ENCODE data around the gene ZBTB37. TPM values are rescaled to one million over a fixed set of nuclear protein-coding genes. Genes with fewer than 3 reads are reported as not detected.

The ZBTB37 gene
- total and polyA plus RNA-seq, 9 of the 15 experiments (the other 6 are each of a cell fraction or from before 2014, with no cell fraction given): 1.3 to 13.9 (median 5.4) TPM

DNA sequence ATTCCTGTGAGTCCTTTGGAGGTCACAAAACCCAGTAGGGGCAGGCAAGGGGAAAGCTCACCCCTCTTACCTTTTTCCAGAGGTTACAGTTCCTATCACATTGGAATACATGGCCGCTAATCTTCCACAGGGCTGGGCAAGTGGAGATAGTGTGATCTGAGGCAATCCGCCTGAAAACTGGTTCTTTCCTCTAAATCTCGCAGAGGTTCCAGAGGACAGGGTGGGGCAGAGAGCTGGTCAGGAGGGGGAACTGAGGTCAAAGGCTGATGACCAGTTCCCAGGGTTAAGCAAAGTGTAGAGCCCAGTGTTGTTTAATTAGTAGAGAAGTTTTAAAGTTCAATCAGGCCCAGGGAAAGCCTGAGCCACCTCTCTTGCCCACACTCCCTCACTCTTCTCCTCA lies 49.0 kb downstream of the ZBTB37 start, which contains the start of gene SERPINC1 (continued):
- TF ChIP-seq RFX5 (IDR thresholded peaks at IDR 0.05; ENCODE audit: low read depth, low read length) (no peak), MBD2 (IDR thresholded peaks at IDR 0.05; ENCODE audit: borderline replicate concordance, low read depth) (no peak), ZNF766 (CRISPR knock-in tag; conservative IDR thresholded peaks at IDR 0.05) (0 out of 2 replicates have a peak, but pooled peaks have one; percentile 26), XRCC5 (IDR thresholded peaks at IDR 0.05; ENCODE audit: low read depth, low read length) (no peak), E2F3 (CRISPR knock-in tag; IDR thresholded peaks at IDR 0.05) (no peak), LCOR (CRISPR knock-in tag; IDR thresholded peaks at IDR 0.05) (no peak), PRPF4 (IDR thresholded peaks at IDR 0.05; ENCODE audit: insufficient read depth, low read depth, low read length, poor library complexity, severe bottlenecking) (no peak), FOXK1 (CRISPR knock-in tag; IDR thresholded peaks at IDR 0.05; ENCODE audit: borderline replicate concordance) (no peak), NFYB (IDR thresholded peaks at IDR 0.05; ENCODE audit: extremely low read depth, insufficient read length) (no peak), ZNF143 (CRISPR knock-in tag; IDR thresholded peaks at IDR 0.05) (no peak), POLR2AphosphoS2 (IDR thresholded peaks at IDR 0.05; ENCODE audit: low read length) (no peak), RFX7 (CRISPR knock-in tag; IDR thresholded peaks at IDR 0.05) (no peak), ARID1B (IDR thresholded peaks at IDR 0.05) (peak; percentile 37; the same call in 1 of the 2 replicates), NCOR1 (IDR thresholded peaks at IDR 0.05) (no peak)
- TF ChIP-seq, protein P1, sequence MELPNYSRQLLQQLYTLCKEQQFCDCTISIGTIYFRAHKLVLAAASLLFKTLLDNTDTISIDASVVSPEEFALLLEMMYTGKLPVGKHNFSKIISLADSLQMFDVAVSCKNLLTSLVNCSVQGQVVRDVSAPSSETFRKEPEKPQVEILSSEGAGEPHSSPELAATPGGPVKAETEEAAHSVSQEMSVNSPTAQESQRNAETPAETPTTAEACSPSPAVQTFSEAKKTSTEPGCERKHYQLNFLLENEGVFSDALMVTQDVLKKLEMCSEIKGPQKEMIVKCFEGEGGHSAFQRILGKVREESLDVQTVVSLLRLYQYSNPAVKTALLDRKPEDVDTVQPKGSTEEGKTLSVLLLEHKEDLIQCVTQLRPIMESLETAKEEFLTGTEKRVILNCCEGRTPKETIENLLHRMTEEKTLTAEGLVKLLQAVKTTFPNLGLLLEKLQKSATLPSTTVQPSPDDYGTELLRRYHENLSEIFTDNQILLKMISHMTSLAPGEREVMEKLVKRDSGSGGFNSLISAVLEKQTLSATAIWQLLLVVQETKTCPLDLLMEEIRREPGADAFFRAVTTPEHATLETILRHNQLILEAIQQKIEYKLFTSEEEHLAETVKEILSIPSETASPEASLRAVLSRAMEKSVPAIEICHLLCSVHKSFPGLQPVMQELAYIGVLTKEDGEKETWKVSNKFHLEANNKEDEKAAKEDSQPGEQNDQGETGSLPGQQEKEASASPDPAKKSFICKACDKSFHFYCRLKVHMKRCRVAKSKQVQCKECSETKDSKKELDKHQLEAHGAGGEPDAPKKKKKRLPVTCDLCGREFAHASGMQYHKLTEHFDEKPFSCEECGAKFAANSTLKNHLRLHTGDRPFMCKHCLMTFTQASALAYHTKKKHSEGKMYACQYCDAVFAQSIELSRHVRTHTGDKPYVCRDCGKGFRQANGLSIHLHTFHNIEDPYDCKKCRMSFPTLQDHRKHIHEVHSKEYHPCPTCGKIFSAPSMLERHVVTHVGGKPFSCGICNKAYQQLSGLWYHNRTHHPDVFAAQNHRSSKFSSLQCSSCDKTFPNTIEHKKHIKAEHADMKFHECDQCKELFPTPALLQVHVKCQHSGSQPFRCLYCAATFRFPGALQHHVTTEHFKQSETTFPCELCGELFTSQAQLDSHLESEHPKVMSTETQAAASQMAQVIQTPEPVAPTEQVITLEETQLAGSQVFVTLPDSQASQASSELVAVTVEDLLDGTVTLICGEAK (IDR thresholded peaks at IDR 0.05): no peak
- TF ChIP-seq, protein P1 (CRISPR knock-in tag; IDR thresholded peaks at IDR 0.05): no peak
- TF ChIP-seq, protein P2, sequence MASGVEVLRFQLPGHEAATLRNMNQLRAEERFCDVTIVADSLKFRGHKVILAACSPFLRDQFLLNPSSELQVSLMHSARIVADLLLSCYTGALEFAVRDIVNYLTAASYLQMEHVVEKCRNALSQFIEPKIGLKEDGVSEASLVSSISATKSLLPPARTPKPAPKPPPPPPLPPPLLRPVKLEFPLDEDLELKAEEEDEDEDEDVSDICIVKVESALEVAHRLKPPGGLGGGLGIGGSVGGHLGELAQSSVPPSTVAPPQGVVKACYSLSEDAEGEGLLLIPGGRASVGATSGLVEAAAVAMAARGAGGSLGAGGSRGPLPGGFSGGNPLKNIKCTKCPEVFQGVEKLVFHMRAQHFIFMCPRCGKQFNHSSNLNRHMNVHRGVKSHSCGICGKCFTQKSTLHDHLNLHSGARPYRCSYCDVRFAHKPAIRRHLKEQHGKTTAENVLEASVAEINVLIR (CRISPR knock-in tag; IDR thresholded peaks at IDR 0.05): no peak
- TF ChIP-seq, protein P3, sequence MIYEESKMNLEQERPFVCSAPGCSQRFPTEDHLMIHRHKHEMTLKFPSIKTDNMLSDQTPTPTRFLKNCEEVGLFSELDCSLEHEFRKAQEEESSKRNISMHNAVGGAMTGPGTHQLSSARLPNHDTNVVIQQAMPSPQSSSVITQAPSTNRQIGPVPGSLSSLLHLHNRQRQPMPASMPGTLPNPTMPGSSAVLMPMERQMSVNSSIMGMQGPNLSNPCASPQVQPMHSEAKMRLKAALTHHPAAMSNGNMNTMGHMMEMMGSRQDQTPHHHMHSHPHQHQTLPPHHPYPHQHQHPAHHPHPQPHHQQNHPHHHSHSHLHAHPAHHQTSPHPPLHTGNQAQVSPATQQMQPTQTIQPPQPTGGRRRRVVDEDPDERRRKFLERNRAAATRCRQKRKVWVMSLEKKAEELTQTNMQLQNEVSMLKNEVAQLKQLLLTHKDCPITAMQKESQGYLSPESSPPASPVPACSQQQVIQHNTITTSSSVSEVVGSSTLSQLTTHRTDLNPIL (CRISPR knock-in tag; IDR thresholded peaks at IDR 0.05): no peak

All from K562 (cell line).